Left cardiac atrium (tissue), 4 donors: ENCODE results near the gene MRPS33. TPM values are rescaled to one million over a fixed set of nuclear protein-coding genes. Genes with fewer than 3 reads are reported as not detected.

Experiments used
- ATAC-seq, 2 donors: fragments of 200-7000 bp; cut with Tn5 transposase; one replicate each; pipeline ENCODE4 v1.9.1; 2020; ENCODE audit warnings: mild to moderate bottlenecking in 2 of 2, moderate library complexity in 2 of 2
- DNase-seq: peaks from one replicate; pipeline ENCODE4 v3.0.0-alpha.2; 2020
- intact Hi-C, 2 donors: fragments of 100-400 bp; cut with DNase I; formaldehyde crosslinking; loops; one replicate each; pipeline versions ENCODE4 v1.14.1 to v1.15.1; 2022 to 2023
- total RNA-seq, 2 donors: library from RNA; stranded (reverse); fragmentation: NEBNext Ultra II Directional; extraction: Animal tissue kit (Norgen Biotek cat#: 25700); gene quantifications; one replicate each; pipeline ENCODE4 v1.2.1, GENCODE V29; 2021
- donor health status: DM: no; HTN: yes; CAD: no.
- donor health status: DM: no; HTN: yes; CAD: no; lungs with severe emphysema.
- donor health status: DM: yes; HTN: yes; CAD: no.
- donor health status: Dilated cardiomyopathy.

The MRPS33 gene
- total RNA-seq, 2 donors from 2014 or later, result 78.4 to 91.3 TPM

DNA sequence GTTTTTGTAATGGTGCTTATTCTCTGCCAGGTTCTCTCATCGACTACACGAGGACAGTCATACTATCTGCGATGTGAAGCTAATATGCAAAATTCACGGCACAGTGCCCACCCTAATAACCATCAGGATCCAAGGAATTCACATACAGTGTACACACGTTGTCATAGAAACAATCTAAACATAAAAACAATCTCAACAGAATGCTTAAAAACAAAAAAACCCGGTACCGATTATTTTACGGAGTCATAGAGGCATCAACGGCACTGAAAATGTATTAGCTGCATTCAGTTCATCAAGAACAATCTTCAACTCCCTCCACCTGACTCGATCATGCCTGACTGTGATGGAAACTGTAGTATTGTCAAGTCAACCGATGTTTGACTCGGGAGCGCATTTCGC, 628 bp downstream of the MRPS33 start:
- intact Hi-C loops, result loop anchor here (5.0 to 10.0 kb wide), 3 partner anchors 89 to 339 kb away; partner anchors contain the start of genes ADCK2 (in 1 of the 2) and BRAF (in 1 of the 2)
- DNase-seq (no peak), ATAC-seq (peak in 1 of 2 donors; percentile 2)

DNA sequence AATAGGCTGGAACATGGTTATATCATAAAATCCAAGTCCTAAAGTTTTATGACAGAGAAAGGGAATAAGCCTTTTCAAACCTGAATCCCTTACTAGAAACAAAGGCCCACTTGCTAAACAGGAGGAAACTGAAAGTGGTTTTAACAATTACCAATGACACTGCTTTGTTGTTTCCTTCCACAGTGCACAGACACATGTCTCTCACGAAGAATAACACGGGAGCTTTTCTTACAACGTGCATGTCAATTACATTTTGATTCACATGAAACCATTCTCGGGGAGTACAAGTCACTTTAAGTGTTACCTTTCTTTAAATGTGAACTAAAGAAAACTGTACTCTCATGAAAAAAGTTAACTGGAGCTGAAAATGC, 1.4 kb downstream of the MRPS33 start:
- DNase-seq, result no peak
- ATAC-seq, result no peak
- intact Hi-C loops, result loop anchor here (5.0 to 10.0 kb wide), 3 partner anchors 89 to 339 kb away; partner anchors contain the start of genes ADCK2 (in 1 of the 2) and BRAF (in 1 of the 2)

DNA sequence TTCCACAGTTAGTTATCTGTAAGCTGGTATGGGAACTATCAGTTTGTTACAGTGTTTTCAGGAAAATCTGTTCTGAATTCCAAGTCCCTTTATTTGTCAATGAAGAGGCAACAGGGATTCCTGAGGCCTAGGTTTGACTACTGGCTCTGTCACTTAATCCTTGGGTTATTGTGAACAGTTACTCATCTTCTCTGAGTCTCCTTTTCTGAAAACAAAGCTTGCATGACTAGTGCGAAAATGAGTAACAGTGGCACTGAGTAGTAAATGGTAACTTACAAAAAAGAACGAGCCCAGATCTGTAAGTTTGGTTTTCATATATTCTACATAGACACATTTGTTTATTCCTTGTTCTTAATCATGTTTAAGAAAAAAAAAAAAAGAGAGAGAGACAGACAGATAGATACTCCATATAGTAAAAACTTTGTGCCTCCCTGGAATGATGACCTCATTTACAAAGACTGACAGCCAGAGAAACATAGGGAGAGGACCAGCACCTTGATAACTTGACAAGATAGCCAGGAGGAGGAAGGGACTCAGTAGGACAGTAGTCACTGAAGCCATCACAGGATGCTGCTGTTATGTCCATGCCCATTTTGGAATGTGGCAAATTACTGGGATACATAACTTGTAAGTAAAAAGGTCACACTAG, 1.9 kb downstream of the MRPS33 start:
- DNase-seq, result no peak
- intact Hi-C loops, result loop anchor here (5.0 to 10.0 kb wide), 3 partner anchors 88 to 338 kb away; partner anchors contain the start of genes ADCK2 (in 1 of the 2) and BRAF (in 1 of the 2)
- ATAC-seq, result no peak

DNA sequence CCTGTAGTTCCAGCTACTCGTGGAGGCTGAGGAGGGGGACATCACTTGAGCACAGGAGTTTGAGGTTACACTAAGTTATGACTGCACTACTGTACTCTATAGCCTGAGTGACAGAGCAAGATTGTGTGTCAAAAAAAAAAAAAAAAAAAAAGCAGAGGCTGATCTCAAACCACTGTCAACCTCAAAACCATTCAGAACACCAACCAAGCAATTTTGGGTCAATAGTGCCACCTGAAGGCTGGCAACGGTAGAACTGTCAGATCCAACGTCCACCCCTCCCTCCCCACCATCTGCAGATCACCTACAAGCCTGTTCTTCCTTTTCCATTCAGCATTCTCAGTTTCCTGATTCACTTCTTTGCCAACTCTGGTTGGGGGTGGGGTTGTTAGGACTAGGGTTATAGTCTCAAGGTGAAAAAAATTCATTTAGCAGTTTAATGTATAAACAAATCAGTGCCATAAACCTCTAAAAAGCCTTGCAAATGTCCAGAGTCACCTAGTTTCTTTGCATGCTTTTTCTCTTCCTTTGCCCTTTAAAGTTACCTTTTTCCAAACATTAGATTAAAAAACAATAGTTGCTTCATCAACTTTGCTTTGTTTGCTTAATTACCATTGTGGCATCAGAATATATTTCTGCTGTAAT, 2.6 kb downstream of the MRPS33 start:
- DNase-seq (peak; percentile 27), ATAC-seq (peak in 1 of 2 donors; percentile 11)
- intact Hi-C loops, result loop anchor here (5.0 to 10.0 kb wide), 3 partner anchors 87 to 337 kb away; partner anchors contain the start of genes ADCK2 (in 1 of the 2) and BRAF (in 1 of the 2)

DNA sequence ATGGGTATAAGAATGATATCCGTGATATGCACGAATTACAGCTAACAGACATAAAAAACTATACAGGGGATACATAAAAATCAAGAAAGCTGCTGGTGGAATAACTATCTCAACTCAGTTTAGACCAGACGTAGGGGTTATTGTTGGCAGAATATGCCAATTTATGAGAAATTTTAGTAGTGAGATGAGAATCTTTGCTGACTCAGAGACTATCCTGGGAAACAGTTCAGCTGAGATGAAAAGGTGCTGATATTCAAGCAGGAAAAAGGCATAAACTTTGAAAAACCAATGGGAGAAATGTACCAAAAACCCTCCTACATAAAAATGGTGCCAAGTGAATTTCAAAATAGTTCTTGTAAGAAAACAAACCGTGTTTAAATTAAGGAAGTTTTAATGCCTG, 3.3 kb downstream of the MRPS33 start:
- no peak for ATAC-seq
- no peak for DNase-seq
- intact Hi-C loops, result loop anchor here (2.0 to 10.0 kb wide), 4 partner anchors 87 to 337 kb away; partner anchors contain the start of genes ADCK2 (in 1 of the 2) and BRAF (in 1 of the 2)

DNA sequence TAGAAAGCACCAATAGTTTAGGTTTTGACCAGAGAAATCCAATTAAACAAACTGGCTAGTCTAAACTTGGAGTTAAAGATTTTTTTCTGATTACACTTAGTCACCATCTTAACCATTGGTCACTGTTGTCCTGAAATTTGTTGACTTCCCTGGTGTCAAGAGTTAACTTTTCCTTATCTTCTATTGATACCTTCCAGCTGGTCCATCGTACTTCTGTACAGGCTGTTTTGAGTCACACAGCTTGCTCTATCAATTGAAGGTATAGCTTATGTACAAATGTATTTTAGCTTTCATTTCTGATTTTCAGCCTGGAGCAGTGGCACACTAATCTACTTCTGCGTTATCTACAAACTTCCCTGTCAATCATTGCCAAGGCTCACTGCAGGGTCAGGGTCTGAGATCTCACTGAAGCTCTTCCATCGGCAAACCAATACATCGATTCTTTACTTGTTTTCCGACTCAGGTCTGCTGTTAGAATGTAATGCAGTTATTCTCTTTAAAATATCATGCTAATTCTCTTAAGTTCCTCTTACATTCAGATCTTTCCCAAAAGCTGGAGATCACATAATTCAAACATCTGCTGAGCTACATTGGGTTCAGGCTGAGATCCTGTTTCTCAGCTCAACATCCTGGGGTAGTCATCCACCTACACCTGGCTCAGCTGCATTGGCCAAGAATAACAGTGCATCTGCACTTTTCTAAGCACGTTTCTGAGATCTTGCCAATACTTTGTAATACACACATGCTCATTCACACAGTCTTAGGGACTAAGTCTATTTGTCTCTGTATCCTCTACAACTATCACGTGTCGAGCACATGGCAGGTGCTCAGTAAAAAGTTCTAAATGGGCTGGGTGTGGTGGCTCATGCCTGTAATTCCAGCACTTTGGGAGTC, 11.3 kb downstream of the MRPS33 start:
- no peak for ATAC-seq
- intact Hi-C loops, result no loop called here
- DNase-seq, result no peak

DNA sequence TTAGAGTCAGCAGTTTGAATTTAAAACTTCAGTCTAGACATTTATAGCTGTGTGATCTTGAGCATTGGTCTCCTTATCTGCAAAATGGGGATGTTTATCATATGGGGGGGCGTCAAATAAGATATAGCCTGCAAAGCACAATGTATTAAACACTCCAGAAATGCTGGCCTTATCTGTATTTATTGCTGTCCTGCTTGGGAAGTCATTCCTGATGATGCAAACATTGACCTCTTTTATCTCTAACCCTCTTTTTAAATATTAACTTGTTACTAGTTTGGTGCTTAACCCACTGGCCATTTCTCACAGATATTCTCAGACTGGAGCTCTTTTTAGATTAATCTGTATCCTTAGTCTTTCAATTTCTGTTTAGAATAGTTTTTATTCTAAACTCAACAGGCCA, 13.2 kb downstream of the MRPS33 start:
- intact Hi-C loops, result no loop called here
- ATAC-seq (no peak), DNase-seq (no peak)

DNA sequence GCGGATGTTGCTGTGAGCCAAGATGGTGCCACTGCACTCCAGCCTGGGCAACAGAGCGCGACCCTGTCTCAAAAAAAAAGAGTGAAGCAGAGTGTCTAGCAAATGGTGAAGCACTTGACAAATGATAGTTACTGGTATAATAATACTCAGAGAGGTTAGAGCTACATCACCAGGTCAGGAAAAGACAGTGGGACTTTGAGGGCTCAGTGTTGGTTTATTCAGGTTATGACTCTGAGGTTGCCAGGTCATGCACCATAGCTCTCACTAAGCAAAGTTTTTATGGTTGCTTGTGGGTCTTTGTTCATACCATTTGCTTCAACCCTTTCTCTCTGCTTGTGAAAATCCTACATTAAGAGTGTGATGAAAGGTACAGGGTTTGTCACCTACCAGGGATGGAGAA, 13.6 kb downstream of the MRPS33 start:
- intact Hi-C loops, result no loop called here
- ATAC-seq (no peak), DNase-seq (no peak)

DNA sequence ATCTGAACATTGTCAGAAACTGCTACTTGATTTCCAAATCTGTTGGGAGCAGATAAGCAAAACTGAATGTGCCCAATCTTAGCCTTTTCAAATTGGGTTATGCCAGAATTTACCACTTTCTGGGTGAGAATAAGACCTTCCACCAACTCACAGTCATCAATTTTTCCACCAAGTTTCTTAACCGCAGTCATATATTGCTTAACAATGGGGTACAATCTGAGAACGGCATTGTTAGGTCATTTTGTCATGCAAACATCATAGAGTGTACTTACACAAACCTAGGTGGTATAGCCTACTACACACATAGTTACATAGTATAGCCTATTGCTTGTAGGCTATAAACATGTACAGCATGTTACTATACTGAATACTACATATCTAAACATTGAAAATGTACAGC, 16.0 kb downstream of the MRPS33 start:
- ATAC-seq, result no peak
- intact Hi-C loops, result no loop called here
- no peak for DNase-seq

DNA sequence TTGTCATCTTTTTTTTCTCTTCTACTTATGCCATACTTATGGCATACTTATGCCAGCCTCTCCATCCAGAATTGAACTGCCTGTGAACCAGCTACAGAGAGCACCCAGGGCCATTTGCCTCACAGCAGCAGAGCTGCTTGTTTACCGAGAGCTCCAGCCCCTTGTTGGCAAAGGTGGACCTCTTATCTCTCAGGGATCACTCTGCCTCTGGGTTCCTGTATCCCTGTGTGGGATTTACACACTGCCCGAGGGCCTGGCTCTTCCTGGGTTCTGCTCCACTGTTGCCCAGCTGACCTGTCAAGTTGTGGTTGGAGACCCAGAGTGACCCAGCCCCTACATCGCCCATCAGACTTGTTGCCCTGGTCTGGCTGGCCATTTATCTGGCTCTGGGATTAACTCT, 22.3 kb downstream of the MRPS33 start:
- DNase-seq (no peak), ATAC-seq (no peak)
- intact Hi-C loops, result no loop called here

DNA sequence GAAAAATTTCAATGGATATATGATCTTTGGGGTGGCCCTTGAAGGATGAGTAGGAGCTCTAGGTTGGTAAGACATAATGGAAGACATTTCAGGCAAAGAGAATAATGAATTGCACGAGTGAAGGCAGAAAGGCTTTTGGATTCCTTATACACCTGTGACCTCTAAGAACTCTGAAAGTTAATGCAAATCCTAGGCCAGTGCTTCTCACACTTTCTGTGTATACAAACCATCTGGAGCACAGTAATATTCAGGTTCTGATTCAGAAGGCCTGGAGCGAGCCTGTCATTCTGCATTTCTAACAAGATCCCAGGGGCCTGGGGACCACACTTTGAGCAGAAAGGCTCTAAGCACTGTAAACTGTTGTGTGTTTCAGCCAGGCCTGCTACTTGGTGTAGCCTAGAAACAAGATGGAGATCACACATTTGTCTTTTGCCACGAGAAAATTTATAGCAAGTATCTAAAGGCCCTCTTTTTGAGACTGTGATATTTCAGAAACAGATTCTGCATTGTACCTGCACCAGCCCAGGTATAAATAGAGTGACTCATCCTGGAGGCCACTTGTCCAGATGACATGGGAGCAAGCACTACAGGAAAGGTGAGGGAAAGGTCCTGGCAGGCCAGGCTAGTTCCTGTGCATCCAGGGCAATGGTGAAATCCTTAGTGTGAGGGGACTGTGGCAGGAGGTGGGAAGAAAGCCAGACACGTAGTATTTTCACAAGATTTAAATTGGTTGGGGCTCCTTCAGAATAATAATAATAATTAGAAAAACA, 24.4 kb downstream of the MRPS33 start:
- intact Hi-C loops, result no loop called here
- DNase-seq, result no peak
- ATAC-seq, result no peak

DNA sequence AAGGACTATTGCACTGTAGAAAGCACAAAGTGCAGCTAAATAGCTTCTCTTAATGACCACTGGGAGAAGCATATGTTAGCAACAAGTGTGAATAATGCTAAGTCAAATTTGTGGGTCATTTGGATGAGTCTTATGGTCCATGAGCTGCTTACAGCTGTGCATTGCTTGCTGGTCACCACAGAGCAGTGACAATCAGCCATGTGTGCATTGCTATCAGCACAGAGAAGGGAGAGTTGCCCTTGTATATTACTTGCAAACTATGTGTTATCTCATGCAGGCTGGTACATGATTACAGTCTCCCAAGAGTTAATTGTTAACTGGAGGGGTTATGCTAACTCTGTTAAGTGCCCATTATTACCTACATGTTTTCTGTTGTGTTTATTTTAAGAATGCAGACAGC, 25.7 kb downstream of the MRPS33 start:
- DNase-seq (no peak), ATAC-seq (no peak)
- intact Hi-C loops, result no loop called here

DNA sequence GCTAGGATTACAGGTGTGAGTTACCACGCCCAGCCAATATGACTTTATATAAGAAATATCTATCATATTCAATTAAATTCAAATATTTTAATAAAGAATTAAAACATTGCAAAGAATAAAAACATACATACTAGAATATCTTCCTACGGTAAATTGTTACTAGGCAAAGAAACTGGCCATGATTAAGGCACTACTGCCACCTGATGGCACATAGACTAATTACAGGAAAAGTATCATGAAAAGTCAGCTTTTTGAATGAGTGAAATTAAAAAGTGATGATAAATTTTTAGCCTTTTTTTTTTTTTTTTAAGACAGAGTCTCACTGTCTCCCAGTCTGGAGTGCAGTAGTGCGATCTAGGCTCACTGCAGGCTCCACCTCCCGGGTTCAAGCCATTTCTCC, 30.9 kb downstream of the MRPS33 start:
- no peak for ATAC-seq
- no peak for DNase-seq
- intact Hi-C loops, result no loop called here

DNA sequence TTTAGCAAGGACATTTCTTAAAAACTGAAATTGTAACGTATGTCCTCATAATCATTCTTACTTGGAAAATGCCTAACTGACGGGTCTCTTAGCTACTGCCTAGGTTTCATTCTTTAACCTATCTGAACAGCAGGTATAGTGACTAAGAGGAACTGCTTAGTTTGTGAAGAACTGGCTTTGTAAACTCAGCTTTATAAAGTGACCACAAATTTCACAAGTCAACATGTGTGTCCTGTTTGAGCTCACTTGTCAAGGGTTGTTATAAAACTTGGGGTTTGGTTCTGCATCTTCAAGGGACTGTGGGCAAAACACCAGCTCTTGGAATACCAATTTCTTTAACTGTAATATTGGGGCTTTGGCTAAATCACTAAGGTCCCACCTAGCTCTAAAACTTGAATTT, 32.2 kb downstream of the MRPS33 start:
- DNase-seq (no peak), ATAC-seq (no peak)
- intact Hi-C loops, result no loop called here

DNA sequence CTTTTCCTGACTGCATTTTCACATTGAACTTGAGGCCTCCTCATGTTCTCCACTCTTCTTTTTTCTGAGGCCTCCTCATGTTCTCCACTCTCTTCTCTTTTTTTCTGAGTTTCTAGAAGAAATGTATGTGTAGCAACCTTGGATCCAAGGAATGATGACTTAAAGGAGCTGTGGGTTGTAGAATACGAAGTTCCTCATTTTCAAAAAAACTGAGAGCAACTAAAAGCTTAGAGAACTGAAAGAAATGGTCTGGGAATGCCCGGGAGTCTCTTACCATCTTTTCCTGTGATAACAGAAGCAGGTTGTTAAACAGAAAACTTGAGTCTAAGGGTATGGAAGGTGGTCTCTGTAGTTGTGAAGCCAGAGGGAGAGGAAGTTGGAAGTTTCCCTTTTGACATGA, 32.8 kb downstream of the MRPS33 start:
- ATAC-seq, result no peak
- intact Hi-C loops, result no loop called here
- no peak for DNase-seq

DNA sequence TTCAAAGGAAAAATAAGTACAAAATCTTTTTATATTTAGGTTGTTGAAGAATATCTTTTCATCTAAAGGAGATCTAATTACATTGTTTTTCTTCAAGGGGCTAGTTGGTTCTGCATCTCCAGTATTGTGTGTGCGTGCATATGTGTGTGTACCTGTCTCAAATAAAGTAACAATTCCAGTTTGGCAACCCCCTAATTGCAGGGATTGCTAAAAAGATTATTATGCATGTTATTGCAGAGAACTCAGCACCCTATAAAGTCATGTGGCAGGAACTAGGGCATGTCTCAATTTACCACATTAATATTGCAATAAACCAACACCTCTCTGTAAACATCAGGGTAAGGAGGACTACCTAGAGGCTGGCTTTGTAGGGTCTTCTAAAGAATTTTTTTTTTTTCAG, 37.0 kb downstream of the MRPS33 start:
- no peak for ATAC-seq
- intact Hi-C loops, result no loop called here

DNA sequence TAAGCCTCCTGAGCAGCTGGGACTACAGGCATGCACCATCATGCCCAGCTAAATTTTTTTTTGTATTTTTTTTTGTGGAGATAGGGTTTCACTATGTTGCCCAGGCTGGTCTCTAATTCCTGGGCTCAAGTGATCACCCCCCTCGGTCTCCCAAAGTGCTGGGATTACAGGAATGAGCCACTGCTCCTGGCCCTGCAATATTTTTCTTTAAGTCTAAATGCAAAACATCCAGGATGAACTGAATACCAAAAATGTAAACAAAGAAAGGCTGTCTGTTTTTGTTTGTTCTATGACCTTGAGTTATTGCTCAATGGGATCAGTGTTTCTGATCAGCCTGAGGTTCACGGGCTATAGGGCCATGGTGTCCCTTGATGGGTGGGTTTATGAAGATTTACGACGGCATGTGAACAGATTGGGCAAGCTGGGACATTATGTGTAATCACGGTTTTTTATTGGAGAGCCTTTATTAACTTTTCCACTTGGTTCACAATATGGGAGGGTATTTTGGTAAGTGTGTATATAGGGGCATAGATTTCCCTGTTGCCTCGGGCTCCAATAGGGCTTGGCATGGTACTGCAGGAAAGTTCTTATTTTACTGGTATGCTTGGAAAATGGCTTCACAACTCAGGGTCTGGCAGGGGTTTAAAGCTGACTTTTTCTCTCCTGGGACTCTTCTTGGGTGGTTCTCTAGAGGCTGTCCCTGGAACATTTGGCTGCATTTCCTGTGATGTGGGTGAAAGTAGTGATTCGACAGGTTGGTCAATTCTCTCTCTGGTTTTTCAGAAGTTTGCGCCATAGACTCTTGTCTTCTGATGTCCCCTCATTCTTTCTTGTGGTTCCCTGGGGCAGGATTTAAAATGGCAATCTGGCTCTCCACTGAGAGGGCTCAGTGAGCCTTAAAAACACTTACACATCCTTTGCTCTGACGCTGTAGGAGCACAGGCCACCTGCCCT, 41.6 kb downstream of the MRPS33 start:
- intact Hi-C loops, result no loop called here
- ATAC-seq (peak in 1 of 2 donors; percentile 44), DNase-seq (no peak)

More for the DNA sequence above, 37.0 kb downstream of the MRPS33 start:
- no peak for DNase-seq

DNA sequence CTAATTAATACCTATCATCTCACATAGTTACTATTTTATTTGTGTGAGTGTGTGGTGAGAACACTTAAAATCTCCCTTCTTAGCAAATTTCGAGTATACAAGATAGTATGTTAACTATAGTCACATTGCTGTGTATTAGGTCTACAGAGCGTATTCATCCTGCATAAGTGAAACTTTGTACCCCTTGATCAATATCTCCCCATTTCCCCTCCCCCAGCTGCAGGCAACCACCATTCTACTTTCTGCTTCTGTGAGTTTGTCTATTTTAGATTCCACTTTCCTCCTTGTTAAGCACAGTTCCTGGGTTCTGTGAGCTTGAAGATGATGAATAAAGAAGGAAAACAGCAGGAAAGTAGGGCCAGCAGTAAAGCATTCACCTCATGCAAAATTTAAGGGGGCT, 42.4 kb downstream of the MRPS33 start:
- no peak for DNase-seq
- intact Hi-C loops, result no loop called here
- ATAC-seq, result no peak
